Uterus (tissue), 4 donors: ENCODE measurements around the gene EPHA10. TPM values are rescaled to one million over a fixed set of nuclear protein-coding genes. Genes with fewer than 3 reads are reported as not detected.

Experiments used
- DNase-seq, 2 donors: peaks; one replicate each; pipeline ENCODE4 v3.0.0-alpha.2; 2019 to 2020
- H3K27ac ChIP-seq, 2 donors: fragments of 200-600 bp; sonication (generic); 1 replicate in 1 of 2; 2 replicates in 1 of 2; pipeline ENCODE4 v1.5.1; 2016 to 2018
- H3K27me3 ChIP-seq, 2 donors: fragments of 200-600 bp; sonication (generic); one replicate each; pipeline ENCODE4 v1.5.1; 2018 to 2019; ENCODE audit warnings: control low read depth in 1 of 2
- H3K36me3 ChIP-seq, 2 donors: fragments of 200-600 bp; sonication (generic); one replicate each; pipeline ENCODE4 v1.5.1; 2019; ENCODE audit warnings: control low read depth in 1 of 2
- H3K4me1 ChIP-seq, 2 donors: fragments of 200-600 bp; sonication (generic); one replicate each; pipeline ENCODE4 v1.5.1; 2018 to 2019; ENCODE audit warnings: control low read depth in 1 of 2
- H3K4me3 ChIP-seq, 2 donors: fragments of 200-600 bp; sonication (generic); 1 replicate in 1 of 2; 2 replicates in 1 of 2; pipeline ENCODE4 v1.5.1; 2018 to 2019; ENCODE audit warnings: mild to moderate bottlenecking in 1 of 2
- H3K9me3 ChIP-seq, 2 donors: fragments of 200-600 bp; sonication (generic); one replicate each; pipeline ENCODE4 v1.5.1; 2019; ENCODE audit warnings: control low read depth in 1 of 2
- CTCF ChIP-seq, 4 experiments: fragments of 200-600 bp in 2 of 4; fragments of 450-650 bp in 2 of 4; sonication (generic) in 2 of 4; IDR thresholded peaks; one replicate each; pipeline ENCODE4 v1.5.1; 2016 to 2019; ENCODE audit warnings: antibody characterized with exemption in 4 of 4, mild to moderate bottlenecking in 2 of 4, moderate library complexity in 1 of 4
- POLR2A ChIP-seq, 2 donors: fragments of 450-650 bp; IDR thresholded peaks; one replicate each; pipeline ENCODE4 v1.6.1; 2016; ENCODE audit warnings: antibody characterized with exemption in 2 of 2, mild to moderate bottlenecking in 1 of 2, moderate library complexity in 1 of 2
- intact Hi-C: fragments of 100-400 bp; cut with DNase I; formaldehyde crosslinking; loops from one replicate; pipeline ENCODE4 v1.15.1; 2023; ENCODE audit warnings: low total_unique reads
- total RNA-seq, 4 donors: library from RNA; depleted of rRNA in 3 of 4; stranded (reverse); fragments of >200 nt in 3 of 4; gene quantifications; one replicate each; pipeline versions ENCODE4 v1.1.0 to v1.2.4, GENCODE V29; 2014 to 2023
- donor health status: DM: yes; HTN: yes; CAD: no.

The EPHA10 gene
- total RNA-seq, 4 donors from 2014 or later, result 0.41 to 0.67 TPM; not detected in 2

GRCh38 chr1:37802439-37802838 lies 37.5 kb upstream of the EPHA10 start:
- Histone ChIP-seq H3K27ac (no peak overlapping the region), H3K36me3 (no peaks in the 10 kb centered on the region), H3K4me1 (peaks cover 9 to 14% of the 10 kb centered on the region in 2 donors), H3K27me3 (no peaks in the 10 kb centered on the region), H3K9me3 (no peaks in the 10 kb centered on the region), H3K4me3 (no peak overlapping the region)
- TF ChIP-seq POLR2A (IDR thresholded peaks at IDR 0.05) (no peak), CTCF (IDR thresholded peaks at IDR 0.05) (no peak)
- intact Hi-C loops, result no loop called here
- no peak for DNase-seq

GRCh38 chr1:37797750-37798345 lies 32.9 kb upstream of the EPHA10 start:
- no peaks in the 10 kb centered on the region for H3K36me3 ChIP-seq
- no peak for TF ChIP-seq POLR2A (IDR thresholded peaks at IDR 0.05)
- no peak for TF ChIP-seq CTCF (IDR thresholded peaks at IDR 0.05)
- peaks cover 0 to 4% of the 10 kb centered on the region in 2 donors for H3K4me1 ChIP-seq
- no peaks in the 10 kb centered on the region for H3K27me3 ChIP-seq
- intact Hi-C loops, result no loop called here
- no peak for DNase-seq
- no peak overlapping the region for H3K27ac ChIP-seq
- H3K9me3 ChIP-seq, result no peaks in the 10 kb centered on the region
- no peak overlapping the region for H3K4me3 ChIP-seq

GRCh38 chr1:37795340-37796125 lies 30.6 kb upstream of the EPHA10 start:
- Histone ChIP-seq H3K9me3 (no peaks in the 10 kb centered on the region), H3K36me3 (no peaks in the 10 kb centered on the region), H3K4me3 (no peak overlapping the region), H3K4me1 (peaks cover 0 to 4% of the 10 kb centered on the region in 2 donors), H3K27me3 (no peaks in the 10 kb centered on the region), H3K27ac (no peak overlapping the region)
- DNase-seq, result peak in 1 of 2 donors; percentile 41
- intact Hi-C loops, result no loop called here
- TF ChIP-seq CTCF (IDR thresholded peaks at IDR 0.05) (no peak), POLR2A (IDR thresholded peaks at IDR 0.05) (no peak)

- H3K9me3 ChIP-seq, result no peaks in the 10 kb centered on the region
These were observed 29.7 kb upstream of the EPHA10 start for GRCh38 chr1:37794372-37795339.

More at GRCh38 chr1:37794372-37795339, 29.7 kb upstream of the EPHA10 start:
- no peak for DNase-seq
- Histone ChIP-seq H3K27me3 (no peaks in the 10 kb centered on the region), H3K36me3 (no peaks in the 10 kb centered on the region), H3K27ac (no peak overlapping the region), H3K4me1 (peaks cover 0 to 4% of the 10 kb centered on the region in 2 donors), H3K4me3 (peak overlapping the region in 1 of 2 donors; percentile 54)
- intact Hi-C loops, result no loop called here
- TF ChIP-seq CTCF (IDR thresholded peaks at IDR 0.05) (no peak), POLR2A (IDR thresholded peaks at IDR 0.05) (no peak)
